Measurements from ENCODE around the gene STRADB. TPM values are rescaled to one million over a fixed set of nuclear protein-coding genes. Genes with fewer than 3 reads are reported as not detected.

Gene STRADB
- total RNA-seq, 2 experiments from 2014 or later = 25.5 to 25.9 TPM

- Mint-ChIP-seq H3K36me3 (ENCODE audit: low read depth) (peaks cover 7% of the 10 kb centered on the region), H3K27me3 (no peaks in the 10 kb centered on the region), H3K4me3 (peak overlapping the region; percentile 96), H3K27ac (peak overlapping the region; percentile 80), H3K9me3 (no peaks in the 10 kb centered on the region), H3K4me1 (ENCODE audit: low read depth) (peaks cover 35% of the 10 kb centered on the region)
- CTCF ChIA-PET = interaction anchor here (0.6 to 2.6 kb wide), 14 partner anchors 12 to 626 kb away, joined by 3 to 13 read pairs (median 3); no protein-coding TSS in a partner anchor
- intact Hi-C loops (cut with micrococcal nuclease) = loop anchor here (10.0 kb wide), 1 partner anchor 193 kb away; the partner anchor contains the start of gene TMEM237
- DNase-seq (no peak), ATAC-seq (peak; percentile 6)
- POLR2A ChIA-PET = interaction anchor here (0.9 to 2.5 kb wide), 17 partner anchors 9 to 222 kb away, joined by 3 to 12 read pairs (median 4); no protein-coding TSS in a partner anchor
- TF ChIP-seq CTCF (IDR thresholded peaks at IDR 0.05) = peak; percentile 13
Measured at GRCh38 chr2:201452058-201452921, 750 bp downstream of the STRADB start.

GRCh38 chr2:201452922-201453643 is 1.5 kb downstream of the STRADB start:
- DNase-seq (no peak), ATAC-seq (no peak)
- H3K4me3 Mint-ChIP-seq = peak overlapping the region; percentile 96
- no peaks in the 10 kb centered on the region for H3K9me3 Mint-ChIP-seq
- POLR2A ChIA-PET = interaction anchor here (1.0 to 1.1 kb wide), 2 partner anchors 14 to 30 kb away, joined by 3 read pairs; no protein-coding TSS in a partner anchor
- CTCF ChIA-PET = interaction anchor here (0.6 to 1.0 kb wide), 6 partner anchors 20 to 627 kb away, joined by 3 read pairs; no protein-coding TSS in a partner anchor
- H3K27me3 Mint-ChIP-seq = no peaks in the 10 kb centered on the region
- no peak for TF ChIP-seq CTCF (IDR thresholded peaks at IDR 0.05)
- no peak overlapping the region for H3K27ac Mint-ChIP-seq
- peaks cover 27% of the 10 kb centered on the region for H3K4me1 Mint-ChIP-seq (ENCODE audit: low read depth)
- intact Hi-C loops (cut with micrococcal nuclease) = loop anchor here (10.0 kb wide), 1 partner anchor 192 kb away; the partner anchor contains the start of gene TMEM237
- peaks cover 4% of the 10 kb centered on the region for H3K36me3 Mint-ChIP-seq (ENCODE audit: low read depth)

GRCh38 chr2:201458381-201458780 is 6.8 kb downstream of the STRADB start:
- Mint-ChIP-seq H3K9me3 (no peaks in the 10 kb centered on the region), H3K27me3 (no peaks in the 10 kb centered on the region), H3K4me3 (no peak overlapping the region), H3K36me3 (ENCODE audit: low read depth) (peaks cover 26% of the 10 kb centered on the region), H3K27ac (no peak overlapping the region), H3K4me1 (ENCODE audit: low read depth) (peaks cover 4% of the 10 kb centered on the region)
- DNase-seq (no peak), ATAC-seq (no peak)
- POLR2A ChIA-PET = no interaction called here
- CTCF ChIA-PET = no interaction called here
- intact Hi-C loops (cut with micrococcal nuclease) = loop anchor here (10.0 kb wide), 1 partner anchor 186 kb away; the partner anchor contains the start of gene TMEM237
- no peak for TF ChIP-seq CTCF (IDR thresholded peaks at IDR 0.05)

GRCh38 chr2:201460532-201460931 is 9.0 kb downstream of the STRADB start:
- DNase-seq (no peak), ATAC-seq (no peak)
- intact Hi-C loops (cut with micrococcal nuclease) = no loop called here
- no peak for TF ChIP-seq CTCF (IDR thresholded peaks at IDR 0.05)
- Mint-ChIP-seq H3K36me3 (ENCODE audit: low read depth) (peaks cover 33% of the 10 kb centered on the region), H3K4me3 (no peak overlapping the region), H3K27ac (no peak overlapping the region), H3K4me1 (ENCODE audit: low read depth) (no peaks in the 10 kb centered on the region), H3K9me3 (no peaks in the 10 kb centered on the region), H3K27me3 (no peaks in the 10 kb centered on the region)
- ChIA-PET POLR2A (no interaction called here), CTCF (no interaction called here)
